ENCODE measurements around the gene RXRA.

RXRA gene

GRCh38 chr9:134316449-134317160 lies 9.7 kb upstream of the RXRA start:
- H2BK12ac ChIP-seq (ENCODE audit: low read length) = peak overlapping the region; percentile 64
- peaks cover 14 to 28% of the 10 kb centered on the region in 2 donors for H3K4me1 ChIP-seq (ENCODE audit: control insufficient read depth in 2 of 2, insufficient read depth in 1 of 2, low read depth in 1 of 2, low read length in 2 of 2)
- peak overlapping the region; percentile 84 for H3K14ac ChIP-seq (ENCODE audit: low read length)
- peaks cover 0 to 3% of the 10 kb centered on the region in 2 donors for H3K9me3 ChIP-seq (replicated peaks in 1 of 2; ENCODE audit: control insufficient read depth in 2 of 2, insufficient read depth in 1 of 2, low read depth in 1 of 2, low read length in 2 of 2)
- H3K9ac ChIP-seq (ENCODE audit: low read depth, low read length, poor library complexity) = peak overlapping the region; percentile 16
- no peak overlapping the region for H2BK120ac ChIP-seq (ENCODE audit: low read depth, low read length)
- no peak overlapping the region for H4K91ac ChIP-seq (ENCODE audit: low read depth, low read length, poor library complexity)
- peak overlapping the region; percentile 3 for H2AK5ac ChIP-seq (ENCODE audit: low read depth, low read length)
- H2BK15ac ChIP-seq (ENCODE audit: low read length) = peak overlapping the region; percentile 70
- no peak overlapping the region for H3K4me3 ChIP-seq (ENCODE audit: low read length in 2 of 2)
- peaks cover 0 to 30% (median 0%) of the 10 kb centered on the region in 3 experiments for H3K27me3 ChIP-seq (ENCODE audit: control insufficient read depth in 3 of 3, insufficient read depth in 3 of 3, low read depth in 1 of 3, low read length in 3 of 3)
- no CpG with 5 or more reads among the region's 16 CpGs for WGBS, 2 donors (ENCODE audit: extremely low coverage in 2 of 2, insufficient read length in 2 of 2, insufficient replicate concordance in 1 of 2)
- no peak overlapping the region for H2BK5ac ChIP-seq (ENCODE audit: low read length)
- H3K79me1 ChIP-seq (ENCODE audit: low read depth, low read length) = no peaks in the 10 kb centered on the region
- no peak overlapping the region for H3K27ac ChIP-seq (replicated peaks; ENCODE audit: low read length)
- peak overlapping the region; percentile 13 for H3K23ac ChIP-seq (ENCODE audit: low read depth, low read length, poor library complexity)
- peak overlapping the region; percentile 65 for H3K18ac ChIP-seq (ENCODE audit: low read length)
- H3K36me3 ChIP-seq (replicated peaks in 1 of 2; ENCODE audit: control insufficient read depth in 2 of 2, insufficient read depth in 2 of 2, low read length in 2 of 2) = no peaks in the 10 kb centered on the region
- no peak overlapping the region for H2AFZ ChIP-seq (ENCODE audit: low read length)
- H4K8ac ChIP-seq (ENCODE audit: low read depth, low read length) = no peak overlapping the region
- no peak overlapping the region for H3K4me2 ChIP-seq (ENCODE audit: insufficient read depth, low read length, poor library complexity, severe bottlenecking)
- no peak for DNase-seq (ENCODE audit: low spot score)
- no peak overlapping the region for H3K4ac ChIP-seq (ENCODE audit: low read length)

- no peak for DNase-seq (ENCODE audit: low spot score)
These were observed 8.9 kb upstream of the RXRA start for GRCh38 chr9:134317400-134317789.

GRCh38 chr9:134317790-134318414 lies 8.4 kb upstream of the RXRA start:
- Histone ChIP-seq H3K14ac (ENCODE audit: low read length) (no peak overlapping the region), H2AFZ (ENCODE audit: low read length) (no peak overlapping the region), H3K4me1 (ENCODE audit: control insufficient read depth in 2 of 2, insufficient read depth in 1 of 2, low read depth in 1 of 2, low read length in 2 of 2) (peaks cover 14 to 30% of the 10 kb centered on the region in 2 donors), H2BK15ac (ENCODE audit: low read length) (peak overlapping the region; percentile 72), H3K9me3 (replicated peaks in 1 of 2; ENCODE audit: control insufficient read depth in 2 of 2, insufficient read depth in 1 of 2, low read depth in 1 of 2, low read length in 2 of 2) (peaks cover 0 to 3% of the 10 kb centered on the region in 2 donors), H3K23ac (ENCODE audit: low read depth, low read length, poor library complexity) (no peak overlapping the region), H3K79me1 (ENCODE audit: low read depth, low read length) (no peaks in the 10 kb centered on the region), H2BK12ac (ENCODE audit: low read length) (peak overlapping the region; percentile 63), H3K27me3 (ENCODE audit: control insufficient read depth in 3 of 3, insufficient read depth in 3 of 3, low read depth in 1 of 3, low read length in 3 of 3) (peaks cover 0 to 35% (median 0%) of the 10 kb centered on the region in 3 experiments), H3K9ac (ENCODE audit: low read depth, low read length, poor library complexity) (no peak overlapping the region), H3K4ac (ENCODE audit: low read length) (no peak overlapping the region), H2BK120ac (ENCODE audit: low read depth, low read length) (no peak overlapping the region), H4K91ac (ENCODE audit: low read depth, low read length, poor library complexity) (no peak overlapping the region), H3K4me2 (ENCODE audit: insufficient read depth, low read length, poor library complexity, severe bottlenecking) (no peak overlapping the region), H3K36me3 (replicated peaks in 1 of 2; ENCODE audit: control insufficient read depth in 2 of 2, insufficient read depth in 2 of 2, low read length in 2 of 2) (no peaks in the 10 kb centered on the region), H2AK5ac (ENCODE audit: low read depth, low read length) (peak overlapping the region; percentile 90), H3K27ac (replicated peaks; ENCODE audit: low read length) (no peak overlapping the region), H3K18ac (ENCODE audit: low read length) (peak overlapping the region; percentile 52), H4K8ac (ENCODE audit: low read depth, low read length) (no peak overlapping the region), H3K4me3 (ENCODE audit: low read length in 2 of 2) (no peak overlapping the region), H2BK5ac (ENCODE audit: low read length) (no peak overlapping the region)
- no peak for DNase-seq (ENCODE audit: low spot score)
- no CpG with 5 or more reads among the region's 4 CpGs for WGBS, 2 donors (ENCODE audit: extremely low coverage in 2 of 2, insufficient read length in 2 of 2, insufficient replicate concordance in 1 of 2)

More at GRCh38 chr9:134317400-134317789, 8.9 kb upstream of the RXRA start:
- H2AK5ac ChIP-seq (ENCODE audit: low read depth, low read length) = peak overlapping the region; percentile 82
- no peak overlapping the region for H3K27ac ChIP-seq (replicated peaks; ENCODE audit: low read length)
- no peak overlapping the region for H2AFZ ChIP-seq (ENCODE audit: low read length)
- no peak overlapping the region for H2BK120ac ChIP-seq (ENCODE audit: low read depth, low read length)
- peaks cover 0 to 3% of the 10 kb centered on the region in 2 donors for H3K9me3 ChIP-seq (replicated peaks in 1 of 2; ENCODE audit: control insufficient read depth in 2 of 2, insufficient read depth in 1 of 2, low read depth in 1 of 2, low read length in 2 of 2)
- H2BK15ac ChIP-seq (ENCODE audit: low read length) = peak overlapping the region; percentile 72
- peaks cover 0 to 30% (median 0%) of the 10 kb centered on the region in 3 experiments for H3K27me3 ChIP-seq (ENCODE audit: control insufficient read depth in 3 of 3, insufficient read depth in 3 of 3, low read depth in 1 of 3, low read length in 3 of 3)
- H3K36me3 ChIP-seq (replicated peaks in 1 of 2; ENCODE audit: control insufficient read depth in 2 of 2, insufficient read depth in 2 of 2, low read length in 2 of 2) = no peaks in the 10 kb centered on the region
- H2BK5ac ChIP-seq (ENCODE audit: low read length) = no peak overlapping the region
- H3K18ac ChIP-seq (ENCODE audit: low read length) = peak overlapping the region; percentile 52
- no peak overlapping the region for H4K91ac ChIP-seq (ENCODE audit: low read depth, low read length, poor library complexity)
- H3K14ac ChIP-seq (ENCODE audit: low read length) = no peak overlapping the region
- peaks cover 14 to 28% of the 10 kb centered on the region in 2 donors for H3K4me1 ChIP-seq (ENCODE audit: control insufficient read depth in 2 of 2, insufficient read depth in 1 of 2, low read depth in 1 of 2, low read length in 2 of 2)
- no CpG with 5 or more reads among the region's 17 CpGs for WGBS, 2 donors (ENCODE audit: extremely low coverage in 2 of 2, insufficient read length in 2 of 2, insufficient replicate concordance in 1 of 2)
- H3K4ac ChIP-seq (ENCODE audit: low read length) = no peak overlapping the region
- no peak overlapping the region for H3K9ac ChIP-seq (ENCODE audit: low read depth, low read length, poor library complexity)
- H3K4me2 ChIP-seq (ENCODE audit: insufficient read depth, low read length, poor library complexity, severe bottlenecking) = no peak overlapping the region
- H2BK12ac ChIP-seq (ENCODE audit: low read length) = no peak overlapping the region
- H3K4me3 ChIP-seq (ENCODE audit: low read length in 2 of 2) = no peak overlapping the region
- H4K8ac ChIP-seq (ENCODE audit: low read depth, low read length) = no peak overlapping the region
- no peaks in the 10 kb centered on the region for H3K79me1 ChIP-seq (ENCODE audit: low read depth, low read length)
- peak overlapping the region; percentile 59 for H3K23ac ChIP-seq (ENCODE audit: low read depth, low read length, poor library complexity)

- H3K27ac ChIP-seq (replicated peaks; ENCODE audit: low read length) = no peak overlapping the region
- H2BK15ac ChIP-seq (ENCODE audit: low read length) = peak overlapping the region; percentile 54
- peak overlapping the region; percentile 39 for H3K18ac ChIP-seq (ENCODE audit: low read length)
- peaks cover 0 to 2% of the 10 kb centered on the region in 2 donors for H3K9me3 ChIP-seq (replicated peaks in 1 of 2; ENCODE audit: control insufficient read depth in 2 of 2, insufficient read depth in 1 of 2, low read depth in 1 of 2, low read length in 2 of 2)
- no CpG with 5 or more reads among the region's 11 CpGs for WGBS, 2 donors (ENCODE audit: extremely low coverage in 2 of 2, insufficient read length in 2 of 2, insufficient replicate concordance in 1 of 2)
- DNase-seq (ENCODE audit: low spot score) = no peak
- H3K23ac ChIP-seq (ENCODE audit: low read depth, low read length, poor library complexity) = no peak overlapping the region
- H3K14ac ChIP-seq (ENCODE audit: low read length) = no peak overlapping the region
- H2BK12ac ChIP-seq (ENCODE audit: low read length) = peak overlapping the region; percentile 63
- no peak overlapping the region for H3K9ac ChIP-seq (ENCODE audit: low read depth, low read length, poor library complexity)
- no peaks in the 10 kb centered on the region for H3K36me3 ChIP-seq (replicated peaks in 1 of 2; ENCODE audit: control insufficient read depth in 2 of 2, insufficient read depth in 2 of 2, low read length in 2 of 2)
- H3K4me2 ChIP-seq (ENCODE audit: insufficient read depth, low read length, poor library complexity, severe bottlenecking) = no peak overlapping the region
- H3K4me1 ChIP-seq (ENCODE audit: control insufficient read depth in 2 of 2, insufficient read depth in 1 of 2, low read depth in 1 of 2, low read length in 2 of 2) = peaks cover 14 to 32% of the 10 kb centered on the region in 2 donors
- H2AFZ ChIP-seq (ENCODE audit: low read length) = no peak overlapping the region
- H2BK120ac ChIP-seq (ENCODE audit: low read depth, low read length) = no peak overlapping the region
- no peak overlapping the region for H2BK5ac ChIP-seq (ENCODE audit: low read length)
- H2AK5ac ChIP-seq (ENCODE audit: low read depth, low read length) = peak overlapping the region; percentile 90
- no peak overlapping the region for H4K8ac ChIP-seq (ENCODE audit: low read depth, low read length)
- H3K4me3 ChIP-seq (ENCODE audit: low read length in 2 of 2) = no peak overlapping the region
- peaks cover 0 to 32% (median 0%) of the 10 kb centered on the region in 3 experiments for H3K27me3 ChIP-seq (ENCODE audit: control insufficient read depth in 3 of 3, insufficient read depth in 3 of 3, low read depth in 1 of 3, low read length in 3 of 3)
- no peak overlapping the region for H4K91ac ChIP-seq (ENCODE audit: low read depth, low read length, poor library complexity)
- no peaks in the 10 kb centered on the region for H3K79me1 ChIP-seq (ENCODE audit: low read depth, low read length)
- no peak overlapping the region for H3K4ac ChIP-seq (ENCODE audit: low read length)
These were observed 7.8 kb upstream of the RXRA start for GRCh38 chr9:134318481-134318891.

Data from neuronal stem cell (in vitro differentiated cells).